Glutamatergic neuron (in vitro differentiated cells): ENCODE measurements around the gene ZNF700. TPM values are rescaled to one million over a fixed set of nuclear protein-coding genes. Genes with fewer than 3 reads are reported as not detected.
"Not testable (repeated sequence)": the region's sequence is repeated elsewhere in the genome, so short reads cannot be mapped to it uniquely, and the experiment has no call there.

Experiments used
- DNase-seq: peaks from one replicate; pipeline ENCODE4 v3.0.0; 2022
- H3K27ac Mint-ChIP-seq: one replicate; pipeline ENCODE4 v1.8.0; 2020; ENCODE audit warnings: mild to moderate bottlenecking, mixed read lengths, inconsistent platforms; ENCODE audit not compliant: unreplicated experiment
- H3K27me3 Mint-ChIP-seq: one replicate; pipeline ENCODE4 v1.8.0; 2020; ENCODE audit warnings: mild to moderate bottlenecking, moderate library complexity, mixed read lengths, inconsistent platforms; ENCODE audit not compliant: unreplicated experiment
- H3K36me3 Mint-ChIP-seq: one replicate; pipeline ENCODE4 v1.8.0; 2020; ENCODE audit warnings: mild to moderate bottlenecking, mixed read lengths, inconsistent platforms; ENCODE audit not compliant: unreplicated experiment
- H3K4me1 Mint-ChIP-seq: one replicate; pipeline ENCODE4 v1.8.0; 2020; ENCODE audit warnings: mild to moderate bottlenecking, low read depth, mixed read lengths, inconsistent platforms; ENCODE audit not compliant: unreplicated experiment
- H3K4me3 Mint-ChIP-seq: one replicate; pipeline ENCODE4 v1.8.0; 2020; ENCODE audit warnings: mild to moderate bottlenecking, mixed read lengths, inconsistent platforms; ENCODE audit not compliant: unreplicated experiment
- H3K9me3 Mint-ChIP-seq: one replicate; pipeline ENCODE4 v1.8.0; 2020; ENCODE audit warnings: mild to moderate bottlenecking, moderate library complexity, mixed read lengths, inconsistent platforms; ENCODE audit not compliant: unreplicated experiment
- total RNA-seq: library from RNA; stranded (reverse); fragmentation: NEBNext Ultra II Directional; extraction: Animal tissue kit (Norgen Biotek cat#: 25700); gene quantifications from one replicate; pipeline ENCODE4 v1.2.1, GENCODE V29; 2021; ENCODE audit not compliant: unreplicated experiment
- TF ChIP-seq, protein P1 (sequence below): fragments of 200-600 bp; sonication (generic); IDR thresholded peaks from one replicate; pipeline ENCODE4 v1.5.0; 2021; ENCODE audit not compliant: partially characterized antibody, unreplicated experiment

Gene ZNF700
- total RNA-seq, 1 donor from 2014 or later = 17.8 TPM

DNA sequence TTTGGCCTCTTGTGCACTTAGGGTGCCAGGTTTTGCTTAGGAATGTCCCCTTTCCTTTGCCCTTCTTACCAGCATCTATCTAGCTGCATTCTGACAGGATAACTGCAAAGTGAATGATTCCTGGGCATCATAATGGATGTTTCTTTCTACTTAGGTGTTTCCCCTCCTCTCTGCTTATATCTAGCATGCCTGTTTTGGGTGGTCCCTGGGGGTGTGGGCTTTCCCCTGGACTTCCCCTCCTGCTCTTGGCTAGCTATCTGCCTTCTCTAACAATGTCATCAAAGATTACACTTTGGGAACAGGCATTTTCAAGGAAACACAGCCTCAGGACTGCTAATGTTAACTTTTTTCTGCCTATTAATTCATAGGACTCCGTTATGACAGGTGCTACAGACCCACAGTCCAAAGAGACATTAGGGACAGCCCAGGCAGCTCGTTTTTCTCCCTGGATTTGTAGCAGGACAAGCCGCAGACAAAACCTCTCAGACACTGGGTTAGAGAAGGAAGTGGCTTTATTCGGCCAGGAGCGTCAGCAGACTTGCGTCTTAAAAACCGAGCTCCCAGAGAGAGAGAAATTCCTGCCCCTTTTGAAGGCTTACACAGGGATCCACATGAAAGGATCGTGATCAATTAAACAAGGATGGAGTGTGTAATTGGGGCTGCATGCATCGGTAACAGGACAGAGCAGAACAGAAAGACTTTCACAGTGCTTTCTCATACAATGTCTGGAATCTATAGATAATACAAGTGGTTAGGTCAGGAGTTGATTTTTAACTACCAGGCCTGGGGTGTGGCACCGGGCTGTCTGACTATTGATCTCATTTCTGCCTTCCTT, 17.3 kb downstream of the ZNF700 start:
- peaks cover 2% of the 10 kb centered on the region for H3K27me3 Mint-ChIP-seq
- peaks cover 28% of the 10 kb centered on the region for H3K9me3 Mint-ChIP-seq
- H3K36me3 Mint-ChIP-seq = peaks cover 63% of the 10 kb centered on the region
- H3K4me1 Mint-ChIP-seq = no peaks in the 10 kb centered on the region
- TF ChIP-seq, protein P1, sequence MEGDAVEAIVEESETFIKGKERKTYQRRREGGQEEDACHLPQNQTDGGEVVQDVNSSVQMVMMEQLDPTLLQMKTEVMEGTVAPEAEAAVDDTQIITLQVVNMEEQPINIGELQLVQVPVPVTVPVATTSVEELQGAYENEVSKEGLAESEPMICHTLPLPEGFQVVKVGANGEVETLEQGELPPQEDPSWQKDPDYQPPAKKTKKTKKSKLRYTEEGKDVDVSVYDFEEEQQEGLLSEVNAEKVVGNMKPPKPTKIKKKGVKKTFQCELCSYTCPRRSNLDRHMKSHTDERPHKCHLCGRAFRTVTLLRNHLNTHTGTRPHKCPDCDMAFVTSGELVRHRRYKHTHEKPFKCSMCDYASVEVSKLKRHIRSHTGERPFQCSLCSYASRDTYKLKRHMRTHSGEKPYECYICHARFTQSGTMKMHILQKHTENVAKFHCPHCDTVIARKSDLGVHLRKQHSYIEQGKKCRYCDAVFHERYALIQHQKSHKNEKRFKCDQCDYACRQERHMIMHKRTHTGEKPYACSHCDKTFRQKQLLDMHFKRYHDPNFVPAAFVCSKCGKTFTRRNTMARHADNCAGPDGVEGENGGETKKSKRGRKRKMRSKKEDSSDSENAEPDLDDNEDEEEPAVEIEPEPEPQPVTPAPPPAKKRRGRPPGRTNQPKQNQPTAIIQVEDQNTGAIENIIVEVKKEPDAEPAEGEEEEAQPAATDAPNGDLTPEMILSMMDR = no peak
- no peak overlapping the region for H3K4me3 Mint-ChIP-seq
- H3K27ac Mint-ChIP-seq = no peak overlapping the region
- DNase-seq = no peak

DNA sequence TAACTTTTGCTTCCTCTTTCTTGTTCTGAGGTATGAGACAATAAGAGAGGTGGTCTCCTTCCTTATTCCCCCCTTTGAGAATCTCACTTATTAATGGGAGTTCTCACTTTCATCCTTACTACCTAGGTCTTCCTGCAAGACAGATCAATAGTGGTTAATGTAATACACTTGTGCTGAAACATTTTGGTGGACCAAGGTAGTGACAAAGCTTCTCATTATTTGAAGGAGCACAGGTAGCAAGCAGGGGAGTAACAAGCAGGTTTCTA, 17.9 kb downstream of the ZNF700 start:
- H3K4me3 Mint-ChIP-seq = no peak overlapping the region
- peaks cover 65% of the 10 kb centered on the region for H3K36me3 Mint-ChIP-seq
- TF ChIP-seq, protein P1 = no peak
- H3K27me3 Mint-ChIP-seq = peaks cover 2% of the 10 kb centered on the region
- H3K4me1 Mint-ChIP-seq = no peaks in the 10 kb centered on the region
- no peak overlapping the region for H3K27ac Mint-ChIP-seq
- H3K9me3 Mint-ChIP-seq = peaks cover 34% of the 10 kb centered on the region
- DNase-seq = no peak

DNA sequence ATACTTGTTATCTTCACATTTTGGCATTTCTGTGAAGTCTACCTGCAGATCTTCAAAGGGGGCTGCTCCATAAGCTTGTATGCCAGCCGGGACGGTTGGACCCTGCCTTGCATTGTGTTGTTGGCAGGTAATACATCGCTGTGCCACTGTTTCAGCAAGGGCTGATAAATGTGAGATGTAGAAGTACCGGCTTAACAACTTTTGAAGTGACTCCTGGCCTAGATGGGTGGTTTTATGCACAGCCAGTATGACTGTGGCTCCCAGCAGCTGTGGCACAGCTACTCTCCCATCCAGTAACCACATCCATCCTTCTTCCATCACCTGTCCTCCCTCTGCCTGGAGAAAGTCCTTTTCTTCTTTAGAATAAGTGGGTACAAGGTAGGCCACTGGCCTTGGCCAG, 19.7 kb downstream of the ZNF700 start:
- Mint-ChIP-seq H3K36me3 (peaks cover 83% of the 10 kb centered on the region), H3K4me1 (no peaks in the 10 kb centered on the region), H3K27me3 (peaks cover 7% of the 10 kb centered on the region), H3K27ac (no peak overlapping the region), H3K9me3 (peaks cover 43% of the 10 kb centered on the region), H3K4me3 (no peak overlapping the region)
- TF ChIP-seq, protein P1 = no peak
- DNase-seq = no peak

DNA sequence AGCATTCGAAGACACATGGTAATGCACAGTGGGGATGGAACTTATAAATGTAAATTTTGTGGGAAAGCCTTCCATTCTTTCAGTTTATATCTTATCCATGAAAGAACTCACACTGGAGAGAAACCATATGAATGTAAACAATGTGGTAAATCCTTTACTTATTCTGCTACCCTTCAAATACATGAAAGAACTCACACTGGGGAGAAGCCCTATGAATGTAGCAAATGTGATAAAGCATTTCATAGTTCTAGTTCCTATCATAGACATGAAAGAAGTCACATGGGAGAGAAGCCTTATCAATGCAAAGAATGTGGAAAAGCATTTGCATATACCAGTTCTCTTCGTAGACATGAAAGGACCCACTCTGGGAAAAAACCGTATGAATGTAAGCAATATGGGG, 23.7 kb downstream of the ZNF700 start:
- Mint-ChIP-seq H3K27me3 (peaks cover 12% of the 10 kb centered on the region), H3K4me3 (no peak overlapping the region), H3K9me3 (peaks cover 45% of the 10 kb centered on the region), H3K36me3 (peaks cover 91% of the 10 kb centered on the region), H3K27ac (no peak overlapping the region), H3K4me1 (no peaks in the 10 kb centered on the region)
- DNase-seq = no peak
- TF ChIP-seq, protein P1 = no peak

DNA sequence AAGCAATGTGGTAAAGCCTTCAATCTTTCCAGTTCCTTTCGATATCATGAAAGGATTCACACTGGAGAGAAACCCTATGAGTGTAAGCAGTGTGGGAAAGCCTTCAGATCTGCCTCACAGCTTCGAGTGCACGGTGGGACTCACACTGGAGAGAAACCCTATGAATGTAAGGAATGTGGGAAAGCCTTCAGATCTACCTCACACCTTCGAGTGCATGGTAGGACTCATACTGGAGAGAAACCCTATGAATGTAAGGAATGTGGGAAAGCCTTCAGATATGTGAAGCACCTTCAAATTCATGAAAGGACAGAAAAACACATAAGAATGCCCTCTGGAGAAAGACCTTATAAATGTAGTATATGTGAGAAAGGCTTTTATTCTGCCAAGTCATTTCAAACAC, 24.3 kb downstream of the ZNF700 start:
- peaks cover 86% of the 10 kb centered on the region for H3K36me3 Mint-ChIP-seq
- no peak for DNase-seq
- peaks cover 12% of the 10 kb centered on the region for H3K27me3 Mint-ChIP-seq
- H3K27ac Mint-ChIP-seq = no peak overlapping the region
- H3K9me3 Mint-ChIP-seq = peaks cover 44% of the 10 kb centered on the region
- TF ChIP-seq, protein P1 = no peak
- no peaks in the 10 kb centered on the region for H3K4me1 Mint-ChIP-seq
- H3K4me3 Mint-ChIP-seq = no peak overlapping the region

DNA sequence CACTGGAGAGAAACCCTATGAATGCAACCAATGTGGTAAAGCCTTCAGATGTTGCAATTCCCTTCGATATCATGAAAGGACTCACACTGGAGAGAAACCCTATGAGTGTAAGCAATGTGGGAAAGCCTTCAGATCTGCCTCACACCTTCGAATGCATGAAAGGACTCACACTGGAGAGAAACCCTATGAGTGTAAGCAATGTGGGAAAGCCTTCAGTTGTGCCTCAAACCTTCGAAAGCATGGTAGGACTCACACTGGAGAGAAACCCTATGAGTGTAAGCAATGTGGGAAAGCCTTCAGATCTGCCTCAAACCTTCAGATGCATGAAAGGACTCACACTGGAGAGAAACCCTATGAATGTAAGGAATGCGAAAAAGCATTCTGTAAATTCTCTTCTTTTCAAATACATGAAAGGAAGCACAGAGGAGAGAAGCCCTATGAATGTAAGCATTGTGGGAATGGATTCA, 24.7 kb downstream of the ZNF700 start:
- not testable (repeated sequence) for H3K4me1 Mint-ChIP-seq, H3K27ac Mint-ChIP-seq, DNase-seq
- peaks cover 81% of the 10 kb centered on the region for H3K36me3 Mint-ChIP-seq
- peaks cover 12% of the 10 kb centered on the region for H3K27me3 Mint-ChIP-seq
- peaks cover 40% of the 10 kb centered on the region for H3K9me3 Mint-ChIP-seq
- H3K4me3 Mint-ChIP-seq = peak overlapping the region; percentile 32
